ENCODE measurements around the gene GLYR1. TPM values are rescaled to one million over a fixed set of nuclear protein-coding genes. Genes with fewer than 3 reads are reported as not detected.

Gene GLYR1
- polyA plus RNA-seq, 2 of the 4 experiments (the other 2 are of a cell fraction): 37.1 to 55.1 TPM

GRCh38 chr16:4868535-4868934 is 21.4 kb upstream of the GLYR1 start (continued):
- TF ChIP-seq KDM1A (IDR thresholded peaks at IDR 0.05; ENCODE audit: low read depth) (no peak), RNF2 (IDR thresholded peaks at IDR 0.05; ENCODE audit: borderline replicate concordance, low read depth) (no peak), POLR2AphosphoS2 (conservative IDR thresholded peaks at IDR 0.05; ENCODE audit: low read length) (no peak), PHF8 (IDR thresholded peaks at IDR 0.05; ENCODE audit: borderline replicate concordance, low read depth) (no peak), EHMT2 (IDR thresholded peaks at IDR 0.05; ENCODE audit: low read depth) (no peak), JUNB (IDR thresholded peaks at IDR 0.05) (no peak)

DNA sequence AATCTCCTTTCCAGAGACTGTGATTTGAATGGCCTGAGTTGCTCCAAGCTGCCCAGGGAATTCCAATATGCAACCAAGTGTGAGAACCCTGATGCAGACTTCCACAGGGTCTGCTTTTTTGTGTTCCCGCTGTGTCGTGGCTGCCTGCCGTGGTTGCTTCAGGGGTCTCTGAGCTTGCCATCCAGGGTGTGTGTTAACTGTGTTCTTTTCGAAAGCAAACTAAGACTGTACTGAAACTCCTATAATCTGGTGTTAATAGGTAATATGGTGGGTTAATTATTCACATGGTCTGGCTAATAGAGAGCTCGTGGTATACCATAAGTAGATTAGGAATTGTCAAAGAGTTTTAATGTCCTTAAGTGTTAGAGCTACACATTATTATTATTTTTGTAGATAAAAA is 20.9 kb upstream of the GLYR1 start:
- ATAC-seq: no peak
- 78% methylated on average over 5 of the region's 5 CpGs for WGBS (ENCODE audit: missing lambda C conversion rate)
- POLR2A ChIA-PET: interaction anchor here (0.6 kb wide), 1 partner anchor 9 kb away, joined by 3 read pairs; no protein-coding TSS in a partner anchor

DNA sequence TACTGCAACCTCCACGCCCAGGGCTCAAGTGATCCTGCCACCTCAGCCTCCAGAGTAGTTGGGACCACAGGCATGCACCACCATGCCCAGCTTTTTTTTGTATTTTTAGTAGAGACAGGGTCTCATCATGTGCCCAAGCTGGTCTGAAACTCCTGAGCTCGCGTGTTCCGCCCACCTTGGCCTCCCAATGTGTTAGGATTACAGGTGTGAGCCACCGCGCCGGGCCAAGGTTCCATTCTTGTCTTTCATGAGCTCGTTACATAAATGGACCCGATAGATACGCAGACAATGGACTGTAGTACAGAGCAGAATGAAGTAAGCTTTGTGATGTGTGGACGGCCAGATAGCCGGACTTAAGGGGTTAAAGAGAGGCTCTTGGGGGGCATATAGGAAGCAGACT is 19.5 kb upstream of the GLYR1 start:
- Histone ChIP-seq H3K4me3 (no peak overlapping the region), H3K4me1 (peaks cover 9% of the 10 kb centered on the region), H3K27ac (no peak overlapping the region), H3K9me3 (no peaks in the 10 kb centered on the region), H3K4me2 (no peak overlapping the region)
- no peak for DNase-seq (ENCODE audit: low read depth in 1 of 2, low spot score in 1 of 2)
- POLR2A ChIA-PET: no interaction called here
- ATAC-seq: no peak
- 97% methylated on average over 12 of the region's 12 CpGs for WGBS (ENCODE audit: missing lambda C conversion rate)
- TF ChIP-seq EP300 (IDR thresholded peaks at IDR 0.05) (no peak), RAD21 (conservative IDR thresholded peaks at IDR 0.05 in 1 of 2, IDR thresholded peaks at IDR 0.05 in 1 of 2) (no peak), MYC (IDR thresholded peaks at IDR 0.05; ENCODE audit: borderline replicate concordance, low read length) (no peak), TFCP2L1 (CRISPR knock-in tag; IDR thresholded peaks at IDR 0.05) (no peak), ZSCAN20 (CRISPR knock-in tag; IDR thresholded peaks at IDR 0.05) (no peak), POLR2A (IDR thresholded peaks at IDR 0.05; ENCODE audit: low read length) (no peak), TP53 (CRISPR knock-in tag; IDR thresholded peaks at IDR 0.05) (no peak), NFE2L2 (conservative IDR thresholded peaks at IDR 0.05; ENCODE audit: low read length) (no peak), KDM5A (IDR thresholded peaks at IDR 0.05) (no peak), USF2 (IDR thresholded peaks at IDR 0.05) (no peak)
- TF ChIP-seq, protein P1, sequence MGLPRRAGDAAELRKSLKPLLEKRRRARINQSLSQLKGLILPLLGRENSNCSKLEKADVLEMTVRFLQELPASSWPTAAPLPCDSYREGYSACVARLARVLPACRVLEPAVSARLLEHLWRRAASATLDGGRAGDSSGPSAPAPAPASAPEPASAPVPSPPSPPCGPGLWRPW (IDR thresholded peaks at IDR 0.05): no peak
- TF ChIP-seq, protein P2, sequence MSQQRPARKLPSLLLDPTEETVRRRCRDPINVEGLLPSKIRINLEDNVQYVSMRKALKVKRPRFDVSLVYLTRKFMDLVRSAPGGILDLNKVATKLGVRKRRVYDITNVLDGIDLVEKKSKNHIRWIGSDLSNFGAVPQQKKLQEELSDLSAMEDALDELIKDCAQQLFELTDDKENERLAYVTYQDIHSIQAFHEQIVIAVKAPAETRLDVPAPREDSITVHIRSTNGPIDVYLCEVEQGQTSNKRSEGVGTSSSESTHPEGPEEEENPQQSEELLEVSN (IDR thresholded peaks at IDR 0.05; ENCODE audit: borderline replicate concordance, low read depth): no peak
- CTCF ChIA-PET: interaction anchor here (0.8 to 1.7 kb wide), 4 partner anchors 9 to 70 kb away, joined by 3 to 6 read pairs (median 4); partner anchors contain the start of gene PPL
- no peak for FAIRE-seq

More for the DNA sequence above, 20.9 kb upstream of the GLYR1 start:
- no peak overlapping the region for H3K27ac ChIP-seq
- TF ChIP-seq ZSCAN20 (CRISPR knock-in tag; IDR thresholded peaks at IDR 0.05) (no peak), EP300 (IDR thresholded peaks at IDR 0.05) (no peak), FOSB (CRISPR knock-in tag; IDR thresholded peaks at IDR 0.05) (no peak), USF2 (IDR thresholded peaks at IDR 0.05) (no peak), HMGXB4 (CRISPR knock-in tag; IDR thresholded peaks at IDR 0.05; ENCODE audit: borderline replicate concordance) (no peak), EHMT2 (IDR thresholded peaks at IDR 0.05; ENCODE audit: low read depth) (no peak), KDM5A (IDR thresholded peaks at IDR 0.05) (no peak), ZFP36 (IDR thresholded peaks at IDR 0.05; ENCODE audit: borderline replicate concordance, partially characterized antibody) (no peak), CBX8 (IDR thresholded peaks at IDR 0.05) (no peak), NFE2L2 (conservative IDR thresholded peaks at IDR 0.05; ENCODE audit: low read length) (no peak), HEYL (CRISPR knock-in tag; IDR thresholded peaks at IDR 0.05) (no peak), NPAS2 (CRISPR knock-in tag; IDR thresholded peaks at IDR 0.05; ENCODE audit: borderline replicate concordance) (no peak), ATOH8 (CRISPR knock-in tag; IDR thresholded peaks at IDR 0.05; ENCODE audit: low read depth) (no peak)
- TF ChIP-seq, protein P1 (IDR thresholded peaks at IDR 0.05): no peak
- no peaks in the 10 kb centered on the region for H3K9me3 ChIP-seq
- CTCF ChIA-PET: interaction anchor here (0.9 to 1.6 kb wide), 2 partner anchors 9 to 68 kb away, joined by 3 to 4 read pairs; partner anchors contain the start of gene PPL
- FAIRE-seq: no peak
- no peak for DNase-seq (ENCODE audit: low read depth in 1 of 2, low spot score in 1 of 2)
- H3K4me1 ChIP-seq: peaks cover 9% of the 10 kb centered on the region
- H3K4me2 ChIP-seq: no peak overlapping the region
- H3K4me3 ChIP-seq: no peak overlapping the region

All from A549 (cell line).